SK-N-MC (cell line): ENCODE data around the gene DIP2C.

Experiments
- EZH2 ChIP-seq: fragments of 200-600 bp; sonication (generic); IDR thresholded peaks from one replicate; pipeline ENCODE4 v1.6.1; 2017; ENCODE audit warnings: antibody characterized with exemption
- FOXP2 ChIP-seq: optimal IDR thresholded peaks from 2 replicates; pipeline ENCODE3; 2011; ENCODE audit warnings: mild to moderate bottlenecking, moderate library complexity; ENCODE audit not compliant: insufficient read depth; ENCODE audit errors: extremely low read length, control extremely low read depth
- POLR2AphosphoS5 ChIP-seq: IDR thresholded peaks from 2 replicates; pipeline ENCODE4 v1.6.1; 2012; ENCODE audit warnings: mild to moderate bottlenecking, low read depth, low read length, borderline replicate concordance

- TF ChIP-seq POLR2AphosphoS5 (no peak), EZH2 (no peak), FOXP2 (no peak)
Observed at GRCh38 chr10:536371-536925, 153.0 kb downstream of the DIP2C start.
